CD4-positive, alpha-beta T cell treated with Interleukin-17A for 1 hour (primary cell): Measurements from ENCODE around the gene ADAM19.

ENCODE experiments used
- DNase-seq: peaks from one replicate; pipeline ENCODE4 v3.0.0-alpha.2; 2020

The ADAM19 gene

DNA sequence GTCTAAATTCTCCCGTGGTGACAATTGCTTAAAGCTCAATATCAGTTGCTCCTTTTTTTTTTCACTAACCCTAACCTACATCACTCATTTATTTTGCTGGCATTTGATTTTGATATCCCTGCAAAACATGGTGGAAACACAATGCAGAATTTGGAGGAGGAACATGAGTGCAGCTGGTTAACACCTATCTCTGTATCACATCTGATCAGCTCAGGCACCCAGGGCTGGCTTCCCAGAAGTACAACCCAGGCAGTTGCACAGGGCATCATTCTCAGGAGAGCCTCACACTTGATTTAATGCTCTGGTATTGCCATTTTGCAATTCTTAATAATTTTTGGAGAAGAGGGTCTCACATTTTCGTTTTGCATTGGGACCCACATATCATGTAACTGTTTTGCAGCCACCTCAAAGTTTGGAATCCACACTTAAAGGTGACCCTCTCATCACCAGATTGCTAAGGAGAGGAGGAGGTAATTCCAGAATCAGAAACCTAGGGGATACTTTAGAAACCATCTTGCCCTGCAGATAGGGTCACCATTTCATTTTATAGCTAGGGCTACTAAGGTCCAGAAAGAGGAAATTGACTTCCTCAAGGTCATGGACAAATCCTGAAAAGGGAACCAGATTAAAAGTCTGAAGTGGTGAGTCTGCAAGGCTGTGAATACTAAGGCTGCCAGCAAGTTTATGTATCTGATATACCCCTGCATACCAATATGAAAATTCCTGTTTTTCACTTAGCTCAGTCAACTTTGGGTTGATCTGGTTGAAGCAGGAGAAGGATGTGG lies 19.3 kb upstream of the ADAM19 start:
- DNase-seq = no peak

DNA sequence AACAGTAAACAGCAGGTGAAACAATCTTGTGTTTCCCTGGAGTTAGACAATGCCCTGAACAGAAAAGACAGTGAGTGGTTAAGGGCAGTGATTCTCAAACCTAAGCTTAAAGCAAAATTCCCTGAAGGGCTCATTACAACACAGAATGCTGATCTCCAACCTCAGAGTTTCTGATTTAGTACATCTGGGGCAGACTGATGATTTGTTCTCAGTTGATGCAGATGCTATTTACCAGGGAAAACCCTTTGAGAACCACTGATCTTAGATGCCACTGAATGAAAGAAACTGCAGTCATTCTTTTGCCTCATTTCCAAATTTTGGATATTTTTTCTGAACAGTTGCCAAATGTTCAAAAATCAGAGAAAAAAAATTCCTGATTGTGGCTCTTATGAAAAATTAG lies 18.7 kb upstream of the ADAM19 start:
- DNase-seq = no peak

DNA sequence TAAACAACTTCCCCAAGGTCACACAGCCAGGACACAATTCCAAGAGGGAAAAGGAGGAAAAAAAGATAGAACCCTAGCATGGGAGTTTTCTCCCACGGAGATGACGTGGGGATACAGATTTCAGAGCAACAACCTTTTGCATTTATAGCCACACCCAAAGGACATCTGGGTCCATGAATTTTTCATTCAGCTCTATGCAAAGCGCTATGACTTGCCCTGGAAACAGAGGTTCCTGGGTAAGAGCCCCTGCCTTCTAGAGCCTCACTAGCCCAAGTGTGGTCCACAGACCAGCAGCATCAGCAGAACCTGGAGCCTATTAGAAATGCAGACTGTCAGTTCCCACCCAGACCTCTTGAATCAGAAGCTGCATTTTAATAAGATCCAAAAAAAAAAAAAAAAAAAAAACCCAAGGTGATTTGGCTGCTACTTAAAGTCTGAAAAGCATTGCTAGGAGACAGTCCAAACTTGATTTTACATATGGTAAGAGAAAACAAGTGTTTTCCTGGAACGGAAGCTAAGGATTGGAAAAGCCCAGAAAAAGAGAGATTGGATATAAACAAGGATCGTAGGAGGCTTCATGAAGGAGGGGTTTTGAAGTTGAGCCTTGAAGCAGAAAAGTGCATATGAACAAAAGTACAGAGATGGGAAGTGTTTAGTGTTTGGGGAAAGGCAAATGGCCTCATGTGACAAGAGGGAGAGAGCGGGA lies 17.6 kb upstream of the ADAM19 start:
- DNase-seq = no peak

DNA sequence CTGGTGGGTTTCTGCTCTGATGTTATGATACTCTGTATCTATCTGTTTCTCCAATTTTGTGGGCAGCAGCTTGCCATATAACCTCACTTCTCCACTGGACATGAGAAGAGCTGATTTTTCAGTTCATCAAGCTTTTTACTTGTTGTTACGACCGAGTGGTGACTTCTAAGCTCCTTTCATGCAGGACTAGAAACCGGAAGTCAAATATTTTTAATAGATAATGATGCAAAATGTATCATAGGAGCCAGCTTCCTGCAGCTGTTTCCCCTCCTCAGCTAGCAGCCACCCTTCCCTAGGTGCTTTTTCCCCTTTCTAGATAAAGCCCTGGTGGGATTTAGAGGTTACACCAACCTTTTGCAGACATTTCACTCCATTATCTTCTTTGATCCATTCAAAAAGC lies 17.0 kb upstream of the ADAM19 start:
- peak; percentile 25 for DNase-seq

DNA sequence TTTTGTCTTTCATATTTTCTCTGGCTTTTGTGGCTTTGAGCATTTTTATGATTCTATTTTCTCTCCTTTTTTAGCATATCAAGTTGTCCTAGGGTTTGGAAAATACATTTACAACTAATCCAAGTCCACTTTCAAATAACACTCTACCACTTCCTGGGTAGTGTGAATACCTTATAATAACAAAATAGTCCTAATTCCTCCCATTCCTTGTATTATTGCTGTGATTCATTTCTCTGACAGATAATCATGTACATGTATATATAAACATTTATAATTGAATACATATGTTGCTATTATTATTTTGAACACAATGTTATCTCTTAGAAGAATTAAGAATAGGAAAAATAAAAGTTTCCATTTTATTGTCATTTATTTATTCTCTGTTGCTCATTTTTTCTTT lies 14.9 kb upstream of the ADAM19 start:
- DNase-seq = no peak

DNA sequence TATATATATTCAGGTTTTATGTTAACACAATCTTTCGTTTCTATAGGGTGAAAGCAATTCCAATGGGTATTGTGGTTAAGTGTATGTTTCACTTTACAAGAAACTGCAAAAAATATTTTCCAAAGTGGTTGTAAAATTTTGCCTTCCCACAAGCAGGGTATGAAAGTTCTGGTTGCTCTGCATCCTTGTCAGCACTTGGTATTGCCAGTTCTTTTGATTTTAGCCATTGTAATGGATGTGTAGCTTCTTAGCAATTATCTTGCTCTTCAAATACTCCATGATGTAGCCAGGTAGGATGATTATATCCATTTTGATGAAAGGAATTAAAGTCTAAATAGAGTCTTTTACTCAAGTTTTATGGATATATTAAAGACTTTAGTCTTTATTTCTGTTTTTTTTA lies 9.1 kb upstream of the ADAM19 start:
- no peak for DNase-seq

DNA sequence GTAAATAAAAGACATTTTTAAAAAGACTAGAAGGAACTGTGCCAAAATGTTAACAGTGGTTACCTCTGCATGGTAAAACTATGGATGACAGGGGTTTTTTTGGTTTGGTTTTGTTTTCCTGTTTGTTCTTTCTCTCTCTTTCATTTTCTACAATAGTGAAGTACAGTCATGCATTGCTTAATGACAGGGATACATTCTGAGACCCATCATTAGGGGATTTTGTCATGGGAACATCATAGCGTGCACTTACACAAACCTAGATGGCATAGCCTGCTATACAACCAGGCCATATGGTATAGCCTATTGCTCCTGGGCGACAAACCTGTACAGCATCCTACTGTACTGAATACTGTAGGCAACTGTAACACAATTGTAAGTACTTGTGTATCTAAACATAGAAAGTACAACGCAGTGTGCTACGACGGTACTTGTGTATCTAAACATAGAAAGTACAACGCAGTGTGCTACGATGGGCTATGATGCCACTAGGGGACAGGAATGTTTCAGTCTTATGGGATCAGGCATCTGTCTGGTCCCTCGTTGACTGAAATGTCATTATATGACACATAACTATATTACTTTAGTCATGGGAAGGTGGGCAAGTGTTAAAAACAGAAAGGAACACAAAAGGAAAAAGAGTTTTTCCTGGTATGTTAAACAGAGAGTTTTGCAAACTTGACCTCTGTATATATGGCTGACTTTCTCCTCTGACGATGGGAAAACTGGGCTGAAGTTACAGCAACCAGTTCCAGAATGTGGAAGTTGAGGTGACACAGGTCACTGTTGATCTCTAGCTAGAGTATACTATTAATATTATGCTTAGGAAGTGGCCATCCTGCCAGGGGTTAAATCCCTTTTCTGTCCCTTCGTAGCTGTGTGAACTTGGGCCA lies 7.4 kb upstream of the ADAM19 start:
- DNase-seq = no peak

DNA sequence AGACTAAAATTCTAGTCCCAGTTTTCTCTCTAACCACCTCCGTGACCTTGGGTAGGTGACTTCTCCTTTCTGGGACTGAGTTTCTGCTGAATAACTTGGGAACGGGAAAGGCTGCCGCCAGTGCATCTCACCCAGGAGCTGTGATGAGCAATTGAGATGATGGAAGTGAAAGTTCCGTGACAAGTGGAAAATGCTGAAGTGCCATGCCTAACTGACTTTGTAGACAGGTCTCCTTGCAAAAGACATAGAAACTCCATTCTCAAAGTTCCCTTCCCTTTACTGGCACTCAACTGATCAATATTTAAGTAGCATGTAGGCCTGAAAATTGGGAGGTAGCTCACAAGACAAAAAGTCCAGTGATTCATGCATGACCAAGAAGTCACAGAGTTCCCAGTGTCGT lies 6.3 kb upstream of the ADAM19 start:
- no peak for DNase-seq

DNA sequence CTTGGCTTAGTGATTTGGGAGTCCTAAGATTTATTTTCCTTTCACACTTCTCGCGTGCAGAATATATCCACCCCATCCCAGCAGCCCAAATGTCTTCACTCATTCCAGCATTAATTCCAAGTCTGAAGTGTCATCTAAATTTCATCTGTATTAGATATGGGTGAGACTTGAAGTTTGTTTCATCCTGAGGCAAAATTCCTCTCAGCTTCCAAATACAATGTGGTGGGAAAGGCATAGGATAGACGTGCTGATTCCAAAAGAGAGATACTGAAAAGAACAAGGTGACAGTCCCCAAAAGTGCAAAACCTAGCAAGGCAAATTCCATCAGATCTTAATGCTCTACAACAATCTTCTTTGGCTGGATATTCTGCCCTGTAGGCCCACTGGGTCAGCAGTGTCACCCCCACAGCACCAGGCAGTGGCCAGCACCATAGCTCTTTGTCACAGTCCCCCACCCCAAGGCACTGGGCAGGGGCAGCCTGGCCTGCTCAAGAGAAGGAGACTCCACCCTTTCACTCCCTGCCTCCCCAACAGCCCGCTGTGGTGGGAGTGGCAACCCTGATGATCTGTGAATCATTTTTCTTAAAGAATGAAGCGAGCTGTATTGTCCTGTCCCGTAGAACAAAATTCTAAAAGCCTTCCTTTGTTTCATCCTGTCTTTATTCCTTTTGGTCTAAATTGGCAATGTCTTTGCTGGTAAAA lies 2.7 kb upstream of the ADAM19 start:
- no peak for DNase-seq

DNA sequence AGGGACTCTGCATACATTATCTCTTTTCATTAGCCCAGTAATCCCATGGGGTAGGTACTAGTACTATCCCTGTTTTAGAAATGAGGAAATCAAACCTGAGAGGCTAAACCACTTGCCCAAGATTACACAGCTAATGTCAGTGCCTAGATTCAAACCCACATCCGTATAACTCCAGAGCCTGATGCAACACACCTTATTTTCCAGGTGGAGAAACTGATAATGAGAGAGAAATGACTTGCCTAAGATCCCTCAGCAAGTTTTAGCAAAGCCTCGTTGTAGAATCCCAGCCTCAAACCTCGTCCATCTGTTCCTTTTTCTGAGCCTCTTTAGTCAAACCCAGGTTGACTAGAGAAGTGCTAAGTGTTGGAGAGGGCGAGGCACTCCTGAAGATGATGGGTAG lies 1.1 kb upstream of the ADAM19 start:
- DNase-seq = no peak

DNA sequence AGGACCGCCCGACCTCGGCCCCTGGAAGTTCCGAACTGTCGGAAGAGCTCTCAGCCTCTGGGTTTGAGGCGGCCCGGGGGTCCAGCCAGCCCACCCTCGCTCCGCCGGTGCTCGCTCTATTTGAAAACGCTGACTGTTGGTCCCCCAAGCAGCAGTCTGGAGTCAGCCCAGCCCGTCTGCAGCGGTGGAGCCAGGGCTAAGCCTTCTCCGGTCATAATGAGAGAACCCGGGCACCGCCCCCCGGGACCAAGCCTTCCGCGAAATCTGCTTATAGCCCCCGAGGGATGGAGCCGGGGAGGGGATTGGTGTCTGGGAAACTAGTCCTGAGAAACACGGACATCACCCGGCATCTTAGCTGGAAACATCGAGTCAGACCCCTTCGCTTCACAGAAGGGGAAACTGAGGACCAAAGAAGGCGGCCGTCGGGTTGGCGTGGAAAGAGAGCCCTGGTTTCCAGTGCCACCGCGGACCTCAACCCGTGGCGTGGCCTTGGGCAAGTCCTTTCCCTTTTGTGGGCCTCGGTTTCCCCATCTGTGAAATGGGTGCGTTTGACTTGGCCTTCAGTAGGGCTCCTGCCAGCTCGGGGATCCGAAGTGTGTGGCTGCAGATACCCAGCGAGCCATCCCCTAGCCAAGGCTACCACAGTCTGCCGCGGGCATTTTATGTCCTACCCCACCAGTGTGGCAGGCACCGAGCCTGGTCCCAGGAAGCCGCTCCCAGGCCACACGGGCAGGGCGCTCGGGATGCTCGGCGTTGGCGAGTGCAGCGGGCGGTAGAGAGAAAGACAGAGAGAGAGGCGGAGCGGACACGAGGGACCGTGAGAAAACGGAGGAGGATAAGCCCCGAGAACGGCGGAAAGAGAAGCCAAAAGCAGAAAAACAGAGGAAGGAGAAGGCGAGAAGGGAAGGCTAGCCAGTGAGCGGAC lies 857 bp downstream of the ADAM19 start:
- DNase-seq = peak; percentile 34

DNA sequence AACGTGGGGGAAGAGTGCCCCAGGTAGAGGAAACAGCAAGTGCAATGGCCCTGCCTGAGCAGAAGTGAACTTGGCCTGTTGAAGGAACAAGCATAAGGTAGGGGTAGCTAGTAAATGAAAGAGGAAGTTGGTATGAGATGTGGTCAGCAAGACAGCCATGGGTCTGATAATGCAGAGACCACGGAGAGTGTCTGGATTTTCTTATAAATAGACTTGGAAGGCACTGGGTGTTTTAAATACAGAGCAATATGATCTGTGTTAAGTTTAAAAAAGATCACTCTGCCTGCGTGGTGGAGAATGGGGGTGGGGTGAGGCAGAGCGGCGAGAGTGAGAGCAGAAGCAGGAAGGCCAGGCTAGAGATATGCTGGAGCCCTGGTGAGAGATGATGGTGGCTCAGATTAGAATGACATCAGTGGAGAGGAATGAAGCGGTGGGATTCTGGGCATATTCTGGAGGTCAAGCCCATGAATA lies 4.2 kb downstream of the ADAM19 start:
- DNase-seq = peak; percentile 42

DNA sequence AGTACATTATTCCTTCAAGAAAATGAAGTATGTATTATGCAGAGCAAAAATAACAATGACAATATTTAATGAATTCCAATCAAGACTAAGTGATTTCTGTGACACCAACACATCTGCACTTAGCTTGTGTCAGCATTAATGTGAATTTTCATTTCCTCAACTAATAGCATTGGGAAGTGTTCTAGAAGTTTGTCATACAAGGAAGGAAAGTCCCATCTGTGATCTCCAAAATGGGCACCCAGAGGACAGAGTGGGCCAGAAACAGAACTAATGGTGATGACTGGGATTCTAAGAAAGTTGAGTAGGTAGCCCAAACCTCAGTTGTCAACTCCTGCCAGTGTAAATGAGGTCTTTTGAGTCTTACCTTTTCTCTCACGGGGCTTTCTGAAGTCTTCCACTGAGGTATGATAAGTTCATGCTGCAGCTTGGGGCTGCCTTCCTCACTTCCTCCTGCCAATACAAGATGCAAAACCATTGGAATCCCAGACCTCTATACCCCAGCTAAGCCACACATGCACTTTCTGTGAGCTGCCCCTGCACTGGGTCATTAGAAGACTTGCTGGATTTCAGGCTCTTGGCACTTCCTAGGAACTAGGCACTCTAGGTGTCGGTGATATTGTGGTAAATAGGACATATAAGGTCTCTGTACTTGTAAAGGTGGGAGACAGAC lies 4.9 kb downstream of the ADAM19 start:
- no peak for DNase-seq

DNA sequence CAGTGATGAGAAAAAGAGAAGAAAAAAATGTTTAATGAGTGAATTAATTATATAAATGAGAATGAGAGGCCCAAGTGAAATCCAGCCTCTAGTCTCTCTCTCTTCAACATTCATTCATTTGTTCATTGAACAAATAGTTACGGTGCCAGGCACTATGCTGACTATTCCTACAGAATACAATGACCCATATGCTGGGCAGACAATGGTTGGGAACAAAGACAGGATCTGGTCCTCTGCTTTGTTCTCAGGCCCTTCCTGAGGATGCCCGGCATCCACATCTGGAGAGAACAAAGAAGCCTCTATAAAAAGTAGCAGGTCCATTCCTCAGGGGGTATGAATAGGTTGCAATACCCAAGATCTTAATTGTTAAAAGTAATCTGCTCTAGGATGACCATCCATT lies 6.9 kb downstream of the ADAM19 start:
- no peak for DNase-seq

DNA sequence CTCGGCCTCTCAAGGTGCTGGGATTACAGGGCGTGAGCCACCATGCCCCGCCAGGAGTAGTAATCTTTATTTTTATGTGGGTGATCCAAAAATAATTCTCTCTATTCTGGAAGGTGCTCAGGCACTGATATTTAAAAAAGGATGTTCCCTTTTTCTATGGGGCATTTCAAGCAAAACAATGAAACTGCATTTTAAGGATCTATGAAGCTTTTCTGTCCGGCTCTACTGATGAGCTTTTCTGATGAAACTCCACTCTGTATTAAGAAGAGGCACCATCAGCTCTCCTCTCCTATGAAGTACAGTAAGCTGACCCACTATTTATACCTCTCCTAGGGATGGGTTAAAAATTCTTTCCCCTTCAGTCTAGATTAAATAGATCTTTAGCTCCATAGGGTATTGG lies 7.4 kb downstream of the ADAM19 start:
- DNase-seq = no peak

DNA sequence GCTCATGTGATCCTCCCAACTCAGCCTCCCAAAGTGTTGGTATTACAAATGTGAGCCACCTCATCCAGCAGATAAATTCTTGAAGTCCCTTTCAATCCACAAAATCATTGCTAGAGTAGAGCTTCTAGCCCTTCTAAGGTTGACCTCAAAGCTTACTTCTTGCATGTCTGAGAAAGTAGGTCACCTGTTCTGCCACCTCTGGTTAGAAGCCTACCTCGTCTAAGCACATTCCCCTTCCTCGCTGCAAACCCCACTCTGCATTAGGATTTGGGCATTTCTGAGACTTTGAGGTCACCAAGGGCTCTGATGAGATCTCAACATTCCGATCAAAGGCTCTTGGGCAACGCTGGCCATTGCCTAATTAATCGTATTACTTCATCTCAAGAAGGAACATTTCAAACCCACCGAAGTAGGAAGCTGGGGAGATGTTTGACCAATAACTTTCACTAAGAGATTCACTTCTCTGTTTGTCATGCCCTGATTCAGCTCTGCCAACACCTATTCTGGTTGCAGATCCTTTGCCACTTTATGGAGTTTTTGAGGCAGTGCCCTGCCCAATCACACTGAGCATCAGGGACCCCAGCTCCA lies 8.6 kb downstream of the ADAM19 start:
- peak; percentile 26 for DNase-seq

DNA sequence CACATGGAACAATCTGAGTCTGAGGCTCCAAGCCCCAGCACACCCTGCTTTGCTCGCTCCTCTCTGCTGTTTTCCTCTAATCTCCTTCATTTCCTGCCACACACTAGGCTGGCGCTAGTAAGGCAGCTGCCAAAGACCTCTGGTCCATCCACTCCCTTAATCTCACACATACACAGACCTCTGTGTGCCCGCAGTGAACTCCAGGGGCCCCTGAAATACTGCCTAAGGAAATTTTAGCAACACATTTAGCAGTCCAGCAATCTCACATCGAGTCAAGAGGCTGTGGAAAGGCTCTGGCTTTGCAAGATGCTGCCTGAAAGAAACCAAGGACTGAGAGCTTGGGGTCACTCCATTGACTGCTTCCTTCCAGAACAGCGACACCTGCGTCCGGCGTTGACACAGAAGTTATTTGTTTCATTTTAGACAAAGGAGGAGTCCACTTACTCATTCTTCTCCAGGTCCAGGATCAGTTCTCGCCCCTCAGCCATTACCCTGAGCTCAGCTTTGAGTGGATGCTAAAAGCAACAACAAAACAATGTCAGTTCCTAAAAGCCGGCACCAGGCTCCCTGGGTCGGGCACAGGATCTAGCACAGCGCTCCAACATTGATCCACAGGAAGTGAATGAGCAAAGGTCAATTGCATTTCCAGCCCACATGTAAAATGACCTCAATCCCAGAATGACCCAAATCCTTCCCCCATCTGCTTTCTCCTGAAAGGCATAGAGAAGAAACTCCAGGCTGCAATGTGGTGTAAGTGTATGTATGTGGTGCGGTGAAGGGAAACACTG lies 11.5 kb downstream of the ADAM19 start:
- no peak for DNase-seq

DNA sequence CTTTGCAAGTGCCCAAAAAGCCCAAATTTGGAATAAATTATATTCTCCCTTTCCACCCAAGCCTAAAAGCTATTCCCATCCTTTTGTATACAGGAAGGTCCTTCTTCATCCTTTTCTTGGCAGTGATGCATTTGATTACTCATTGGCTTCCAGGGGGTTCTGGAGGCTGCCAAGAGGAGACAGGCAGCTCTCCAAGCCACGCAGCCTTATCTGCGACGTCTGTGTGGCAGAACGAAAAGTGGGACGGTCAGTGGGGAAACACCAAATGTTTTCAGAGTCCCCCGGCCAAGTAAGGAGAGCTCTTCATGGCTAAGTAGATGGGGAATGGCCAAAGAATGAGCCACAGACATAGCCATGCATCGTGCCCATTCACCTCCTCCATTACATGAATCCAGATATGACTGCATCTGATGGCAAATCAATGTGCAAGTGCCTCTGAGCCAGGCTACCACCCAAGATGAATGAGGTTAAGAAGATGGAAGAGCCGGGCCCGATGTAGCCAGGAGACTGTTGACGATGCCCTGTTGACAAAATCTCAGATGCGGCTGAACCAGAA lies 12.1 kb downstream of the ADAM19 start:
- no peak for DNase-seq

DNA sequence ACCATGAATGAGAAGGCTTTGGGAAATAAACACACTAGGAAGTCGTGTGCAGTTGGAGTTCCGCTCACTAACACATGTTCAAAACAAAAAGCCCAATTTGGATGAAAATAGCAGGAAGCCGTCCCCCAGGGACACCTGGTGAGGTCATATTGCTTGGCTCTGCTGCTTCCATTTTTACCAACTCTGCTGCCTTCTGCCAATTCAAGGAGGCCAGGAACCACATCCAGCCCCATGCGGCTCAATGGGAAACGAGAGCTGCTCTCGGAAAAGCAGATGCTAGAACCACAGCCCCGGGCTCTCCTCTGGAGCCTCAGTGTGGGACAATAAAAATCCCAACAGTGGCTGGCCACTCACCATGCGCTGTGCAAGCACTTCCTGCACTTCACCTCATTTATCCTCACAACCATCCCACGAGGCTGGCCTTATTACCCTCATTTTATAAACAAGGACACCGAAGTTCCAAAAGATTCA lies 13.4 kb downstream of the ADAM19 start:
- no peak for DNase-seq
